Measurements from ENCODE around the gene SMIM17. TPM values are rescaled to one million over a fixed set of nuclear protein-coding genes. Genes with fewer than 3 reads are reported as not detected.

SMIM17 gene
- total RNA-seq, 2 donors from 2014 or later, result 0.35 to 0.64 TPM

GRCh38 chr19:56601375-56601774 lies 41.6 kb upstream of the SMIM17 start:
- Mint-ChIP-seq H3K27ac (no peak overlapping the region), H3K4me1 (no peaks in the 10 kb centered on the region), H3K27me3 (ENCODE audit: insufficient read depth) (no peaks in the 10 kb centered on the region), H3K36me3 (ENCODE audit: low read depth) (peaks cover 79% of the 10 kb centered on the region), H3K9me3 (peaks cover 47% of the 10 kb centered on the region), H3K4me3 (no peak overlapping the region)
- H3K9me3 ChIP-seq (ENCODE audit: control insufficient read depth, low read length), result peaks cover 57% of the 10 kb centered on the region
- no peak for TF ChIP-seq CTCF (conservative IDR thresholded peaks at IDR 0.05)
- no peak overlapping the region for H3K9ac ChIP-seq (ENCODE audit: extremely low read depth, low read length, poor library complexity, severe bottlenecking)
- no peak overlapping the region for H3K4me3 ChIP-seq (ENCODE audit: low read length)
- no peak for DNase-seq
- no peaks in the 10 kb centered on the region for H3K4me1 ChIP-seq (ENCODE audit: control insufficient read depth, insufficient read depth, low read length)
- H3K27me3 ChIP-seq (ENCODE audit: control insufficient read depth, insufficient read depth, low read length, poor library complexity, severe bottlenecking), result no peaks in the 10 kb centered on the region
- WGBS, 2 experiments (ENCODE audit: insufficient coverage in 1 of 2, insufficient read length in 1 of 2), result 96% methylated on average over 3 of the region's 3 CpGs; no CpG with 5 or more reads in 1 of the 2 experiments
- no peak overlapping the region for H3K27ac ChIP-seq (ENCODE audit: low read depth, low read length)
- H3K36me3 ChIP-seq (ENCODE audit: control insufficient read depth, insufficient read depth, low read length), result peaks cover 49% of the 10 kb centered on the region

- Mint-ChIP-seq H3K36me3 (ENCODE audit: low read depth) (peaks cover 80% of the 10 kb centered on the region), H3K4me3 (no peak overlapping the region), H3K27me3 (ENCODE audit: insufficient read depth) (no peaks in the 10 kb centered on the region), H3K4me1 (no peaks in the 10 kb centered on the region), H3K27ac (no peak overlapping the region), H3K9me3 (peaks cover 65% of the 10 kb centered on the region)
- WGBS, 2 experiments (ENCODE audit: insufficient coverage in 1 of 2, insufficient read length in 1 of 2), result 68 to 75% methylated on average over 5 to 6 of the region's 6 CpGs
- H3K4me3 ChIP-seq (ENCODE audit: low read length), result no peak overlapping the region
- peaks cover 43% of the 10 kb centered on the region for H3K36me3 ChIP-seq (ENCODE audit: control insufficient read depth, insufficient read depth, low read length)
- peaks cover 69% of the 10 kb centered on the region for H3K9me3 ChIP-seq (ENCODE audit: control insufficient read depth, low read length)
- no peaks in the 10 kb centered on the region for H3K4me1 ChIP-seq (ENCODE audit: control insufficient read depth, insufficient read depth, low read length)
- no peak for TF ChIP-seq CTCF (conservative IDR thresholded peaks at IDR 0.05)
- DNase-seq, result no peak
- H3K27me3 ChIP-seq (ENCODE audit: control insufficient read depth, insufficient read depth, low read length, poor library complexity, severe bottlenecking), result no peaks in the 10 kb centered on the region
- no peak overlapping the region for H3K27ac ChIP-seq (ENCODE audit: low read depth, low read length)
- H3K9ac ChIP-seq (ENCODE audit: extremely low read depth, low read length, poor library complexity, severe bottlenecking), result no peak overlapping the region
Observed at GRCh38 chr19:56603829-56604228, 39.1 kb upstream of the SMIM17 start.

GRCh38 chr19:56608274-56608964 lies 34.5 kb upstream of the SMIM17 start:
- Mint-ChIP-seq H3K4me3 (no peak overlapping the region), H3K27ac (no peak overlapping the region), H3K4me1 (no peaks in the 10 kb centered on the region), H3K36me3 (ENCODE audit: low read depth) (peaks cover 79% of the 10 kb centered on the region), H3K9me3 (peaks cover 83% of the 10 kb centered on the region), H3K27me3 (ENCODE audit: insufficient read depth) (no peaks in the 10 kb centered on the region)
- WGBS, 2 experiments (ENCODE audit: insufficient coverage in 1 of 2, insufficient read length in 1 of 2), result 94% methylated on average over 7 to 8 of the region's 8 CpGs
- Histone ChIP-seq H3K36me3 (ENCODE audit: control insufficient read depth, insufficient read depth, low read length) (peaks cover 29% of the 10 kb centered on the region), H3K9ac (ENCODE audit: extremely low read depth, low read length, poor library complexity, severe bottlenecking) (no peak overlapping the region), H3K4me1 (ENCODE audit: control insufficient read depth, insufficient read depth, low read length) (no peaks in the 10 kb centered on the region), H3K4me3 (ENCODE audit: low read length) (no peak overlapping the region), H3K9me3 (ENCODE audit: control insufficient read depth, low read length) (peaks cover 87% of the 10 kb centered on the region), H3K27me3 (ENCODE audit: control insufficient read depth, insufficient read depth, low read length, poor library complexity, severe bottlenecking) (no peaks in the 10 kb centered on the region), H3K27ac (ENCODE audit: low read depth, low read length) (no peak overlapping the region)
- no peak for DNase-seq
- TF ChIP-seq CTCF (conservative IDR thresholded peaks at IDR 0.05), result no peak

Data from endodermal cell (in vitro differentiated cells).